HG02678 (cell line): Measurements from ENCODE around the gene PPM1K.

Source experiments
- ATAC-seq: cut with Tn5 transposase; IDR thresholded peaks from one replicate; pipeline ENCODE4 v1.9.1; 2021; ENCODE audit warnings: mild to moderate bottlenecking, moderate library complexity; ENCODE audit not compliant: unreplicated experiment

PPM1K gene

DNA sequence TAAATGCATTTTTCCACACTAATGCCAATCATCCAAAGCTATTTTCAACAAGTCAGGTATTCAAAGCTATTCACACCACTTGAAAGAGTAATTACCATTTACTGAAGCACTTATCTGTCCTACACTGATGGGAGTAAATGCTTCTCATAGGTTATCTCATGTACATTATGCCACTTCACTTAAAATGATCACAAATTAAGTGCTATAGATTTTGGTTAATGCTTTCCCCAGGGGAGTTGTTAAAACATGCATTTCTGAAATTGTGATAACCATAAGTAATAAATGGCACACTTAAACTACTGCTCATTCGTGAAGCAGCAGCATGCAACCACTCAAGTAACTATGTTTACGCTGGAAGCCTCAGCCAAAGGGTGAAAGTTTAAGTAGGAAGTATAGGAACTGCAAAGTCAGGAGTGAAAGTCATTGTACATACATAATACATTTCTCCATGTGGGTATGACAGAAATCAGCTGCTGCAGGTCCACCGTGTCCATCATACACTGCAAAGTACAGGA is 6.6 kb downstream of the PPM1K start:
- ATAC-seq, result no peak

DNA sequence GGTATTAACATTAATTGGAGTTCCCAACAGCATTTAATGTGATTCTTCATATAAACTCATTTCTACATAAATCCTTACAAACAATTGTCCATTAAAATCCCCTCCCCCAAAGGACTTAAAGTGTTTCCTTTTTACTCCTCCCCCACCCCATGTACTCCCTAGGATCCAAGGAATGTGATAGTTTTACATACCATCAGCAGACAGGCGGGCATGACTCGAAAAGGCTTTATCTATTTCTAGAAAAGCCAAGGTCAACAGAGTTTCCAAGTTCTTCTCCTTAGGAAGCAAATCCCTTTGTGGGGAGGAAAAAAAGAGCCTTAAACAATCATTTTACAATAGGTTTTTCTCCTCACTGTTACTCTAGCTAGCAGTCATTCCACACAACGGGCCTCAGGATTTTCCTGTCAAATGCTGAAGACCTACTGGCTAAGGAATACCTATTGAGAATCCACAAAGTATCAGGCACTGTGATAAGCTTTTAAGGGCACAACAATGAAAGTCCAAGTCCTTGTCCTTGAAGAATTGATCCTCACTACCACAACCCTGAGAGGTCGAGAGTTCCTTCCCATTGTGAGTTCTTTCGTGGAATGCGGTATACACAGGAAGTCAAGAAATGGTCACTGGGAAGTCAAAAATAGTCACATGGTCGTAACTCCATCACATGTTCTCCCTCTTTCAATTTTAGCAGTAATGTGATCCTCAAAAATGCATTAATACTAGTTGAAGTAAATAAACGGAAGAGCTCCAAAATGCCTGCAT is 7.2 kb downstream of the PPM1K start:
- no peak for ATAC-seq

DNA sequence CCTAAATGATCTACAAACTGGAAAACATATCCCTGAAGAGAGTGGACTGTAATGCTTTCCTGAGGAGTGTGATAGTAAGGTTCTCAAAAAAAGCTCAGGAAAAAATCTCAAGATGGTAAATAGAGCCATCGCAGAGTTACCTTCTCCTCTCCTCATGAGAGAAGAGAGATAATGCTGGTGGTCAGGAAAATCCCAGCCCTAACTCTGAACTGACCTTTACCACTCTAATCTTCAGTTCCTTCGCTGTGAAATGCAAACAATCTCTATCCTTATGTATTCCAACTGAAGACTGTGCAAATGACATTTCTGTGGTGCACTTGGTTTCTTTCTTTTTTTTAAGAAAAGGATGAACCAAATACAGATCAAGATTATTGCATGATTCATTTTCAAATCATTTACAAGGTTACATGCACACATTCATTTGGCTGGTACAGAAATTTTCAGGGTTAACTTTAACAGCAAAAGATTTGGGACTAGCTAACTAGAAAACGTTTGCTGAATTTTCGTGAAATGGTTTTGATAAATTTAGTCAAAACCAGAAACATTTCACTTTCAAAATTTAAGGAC is 8.3 kb downstream of the PPM1K start:
- no peak for ATAC-seq

DNA sequence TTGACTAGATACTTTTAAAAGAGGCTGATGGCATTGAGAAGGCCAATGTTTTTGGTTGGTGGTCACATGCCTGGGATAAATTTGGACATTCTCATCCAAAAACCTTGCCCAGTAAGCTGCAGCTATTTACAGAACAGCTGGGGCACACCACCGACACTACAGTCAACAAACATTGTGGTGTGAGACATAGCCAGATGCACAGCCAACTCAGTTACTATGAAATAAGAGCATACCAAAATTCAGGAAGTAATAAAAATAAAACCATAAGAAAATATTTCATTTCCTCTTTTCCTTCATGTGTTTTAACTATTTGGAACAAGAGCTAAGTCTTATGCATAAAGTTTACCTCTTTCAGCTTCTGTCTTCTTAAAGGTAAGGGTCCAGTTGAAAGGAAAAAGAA is 8.8 kb downstream of the PPM1K start:
- peak; percentile 72 for ATAC-seq

DNA sequence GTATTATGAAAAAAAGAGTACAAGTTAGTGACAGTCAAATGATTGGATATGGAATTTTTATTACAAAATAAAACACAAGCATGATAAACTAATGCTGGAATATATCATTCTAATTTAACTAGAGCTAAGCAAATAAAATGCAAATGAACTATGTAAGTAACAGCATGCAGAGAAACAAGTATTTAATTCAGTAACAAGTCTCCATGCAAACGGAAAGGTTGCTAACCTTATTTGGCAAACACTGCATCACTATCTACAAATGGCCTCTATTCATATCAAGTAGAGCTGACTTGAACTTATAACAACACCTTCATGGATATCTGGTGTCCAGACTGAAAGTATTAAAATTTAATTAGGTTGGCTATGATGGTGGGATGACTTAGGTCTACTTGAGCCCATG is 15.4 kb downstream of the PPM1K start:
- ATAC-seq, result no peak

DNA sequence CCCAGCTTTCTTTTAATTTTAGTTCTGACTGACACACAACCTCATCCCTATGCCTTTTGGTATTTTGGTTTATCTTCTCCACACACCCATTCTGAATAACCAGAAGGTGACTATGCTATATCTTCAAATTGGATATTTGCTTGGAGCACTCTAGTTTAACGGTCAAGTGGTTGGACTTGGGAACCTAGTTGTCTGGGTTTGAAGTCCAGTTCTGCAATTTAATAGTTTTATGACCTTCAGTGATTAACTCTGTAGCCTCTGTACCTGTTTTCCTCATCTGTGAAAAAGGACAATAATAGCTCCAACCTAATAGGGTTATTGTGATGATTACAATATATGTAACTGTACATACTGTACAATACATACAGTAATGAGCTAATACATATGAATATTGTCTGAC is 20.0 kb downstream of the PPM1K start:
- no peak for ATAC-seq

DNA sequence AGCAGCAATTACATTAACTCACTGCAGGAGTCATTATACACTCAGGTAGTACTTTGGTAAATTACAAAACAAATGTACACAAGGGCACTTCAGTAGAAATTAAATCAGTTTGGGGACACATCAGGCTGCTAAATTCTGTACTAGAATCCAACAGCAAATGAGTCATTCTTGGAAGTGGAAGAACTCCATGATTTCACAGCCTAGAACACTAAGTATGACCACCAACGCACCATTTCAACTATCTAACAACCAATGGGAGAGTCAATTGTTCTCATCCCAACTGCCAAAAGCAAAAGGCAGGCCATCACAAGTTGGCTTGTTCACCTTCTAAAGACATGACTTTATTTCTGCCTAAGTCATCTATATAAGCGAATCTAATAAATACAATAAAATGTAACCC is 26.6 kb downstream of the PPM1K start:
- no peak for ATAC-seq

DNA sequence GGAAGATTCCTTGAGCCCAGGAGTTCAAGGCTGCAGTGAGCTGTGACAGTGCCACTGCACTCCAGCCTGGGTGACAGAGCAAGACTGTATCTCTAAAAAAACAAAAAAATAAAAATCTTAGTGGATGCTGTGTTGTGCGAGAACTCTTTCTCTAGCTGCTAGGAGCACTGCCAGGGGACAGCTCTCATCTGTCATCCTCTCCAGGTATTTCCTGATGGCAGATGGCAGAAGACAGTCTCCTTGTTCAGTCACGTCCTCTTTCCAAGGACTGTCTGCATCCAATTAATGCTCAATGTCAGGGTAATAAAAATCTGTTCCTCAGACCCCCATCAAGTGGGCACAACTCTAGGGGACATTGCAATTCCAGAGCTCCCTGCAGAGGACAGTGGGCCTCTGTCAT is 29.2 kb downstream of the PPM1K start:
- no peak for ATAC-seq

DNA sequence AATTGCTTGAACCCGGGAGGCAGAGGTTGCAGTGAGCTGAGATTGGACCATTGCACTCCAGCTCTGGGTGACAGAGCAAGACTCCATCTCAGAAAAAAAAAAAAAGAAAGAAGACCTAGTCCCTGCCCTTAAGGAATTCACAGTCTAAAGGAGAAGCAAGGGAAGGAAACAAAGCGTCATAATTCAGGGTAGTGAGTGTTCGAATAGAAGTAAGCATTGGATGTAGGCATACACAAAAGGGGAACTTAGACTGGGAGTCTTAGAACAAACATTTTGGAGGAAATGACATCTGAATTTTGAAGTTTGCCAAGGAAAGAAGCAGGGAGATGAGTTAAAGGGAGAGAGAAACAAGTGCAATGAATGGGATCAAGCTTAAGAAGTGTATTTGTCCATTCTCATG is 32.4 kb downstream of the PPM1K start:
- ATAC-seq, result no peak

DNA sequence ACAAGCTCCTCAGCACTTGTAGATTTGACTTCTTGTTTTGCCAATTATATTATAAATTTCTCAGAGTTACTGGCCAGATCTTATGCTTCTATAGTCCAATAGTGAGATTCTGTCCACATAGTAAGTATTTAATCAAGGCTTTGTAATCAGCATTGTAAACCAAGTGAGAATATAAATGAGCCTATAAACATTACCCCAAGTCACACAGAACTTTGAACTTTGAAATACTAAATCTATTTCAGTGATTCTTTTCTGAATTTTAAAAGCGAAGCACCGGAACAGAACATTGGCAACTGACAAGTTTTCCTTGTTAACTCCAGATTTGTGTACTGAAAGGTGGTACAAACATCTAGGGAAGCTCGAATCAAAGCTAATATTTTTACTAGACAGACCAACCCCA is 37.2 kb downstream of the PPM1K start:
- no peak for ATAC-seq

DNA sequence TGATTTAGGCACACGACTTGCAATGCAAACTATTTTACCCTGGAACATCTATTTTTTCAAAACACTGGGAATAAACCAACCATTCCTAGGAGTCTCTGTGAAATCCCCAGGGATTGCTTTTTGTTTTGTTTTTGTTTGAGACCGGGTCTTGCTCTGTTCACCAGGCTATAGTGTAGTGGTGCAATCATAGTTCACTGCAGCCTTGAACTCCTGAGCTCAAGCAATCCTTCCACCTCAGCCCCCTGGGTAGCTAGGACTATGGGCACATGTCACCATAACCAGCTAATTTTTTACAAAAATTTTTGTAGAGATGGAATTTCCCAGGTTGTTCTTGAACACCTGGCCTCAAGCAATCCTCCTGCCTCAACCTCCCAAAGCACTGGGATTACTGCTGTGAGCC is 37.8 kb downstream of the PPM1K start:
- no peak for ATAC-seq

DNA sequence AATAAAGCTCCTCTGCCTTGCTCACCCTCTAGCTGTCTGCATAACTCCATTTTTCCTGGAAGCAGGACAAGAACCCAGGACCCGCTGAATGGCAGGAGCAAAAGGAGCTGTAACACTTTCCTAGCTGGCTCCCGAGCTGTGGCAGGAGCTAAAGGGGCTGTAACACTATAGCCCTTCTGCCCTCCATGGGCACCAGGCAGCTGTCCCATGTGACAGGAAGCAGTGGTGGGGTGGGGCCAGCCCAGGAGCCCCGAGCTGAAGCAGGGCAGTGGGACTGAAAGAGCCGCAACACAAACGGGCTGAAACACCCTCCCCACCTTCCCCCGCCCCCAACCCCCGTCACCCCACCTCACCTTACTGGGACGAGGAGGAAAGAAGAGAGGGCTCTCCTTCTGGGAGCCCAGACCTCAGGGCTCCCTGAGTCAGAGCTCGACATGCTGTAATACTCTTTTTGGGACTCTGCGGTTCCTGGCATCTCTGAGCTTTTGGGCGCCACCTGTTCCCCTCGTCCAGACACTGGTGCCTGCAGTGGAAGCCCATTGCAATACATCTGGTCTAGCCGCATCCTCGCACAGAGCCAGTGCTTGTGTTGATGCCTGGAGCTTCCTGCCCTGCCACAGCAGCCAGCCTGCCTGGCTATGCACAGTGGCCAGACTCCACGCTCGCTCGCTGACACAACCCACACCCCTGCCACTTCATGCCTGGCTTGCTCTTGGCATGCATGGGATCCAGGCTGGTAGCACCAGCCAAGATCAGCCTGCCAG is 39.4 kb downstream of the PPM1K start:
- peak; percentile 91 for ATAC-seq

DNA sequence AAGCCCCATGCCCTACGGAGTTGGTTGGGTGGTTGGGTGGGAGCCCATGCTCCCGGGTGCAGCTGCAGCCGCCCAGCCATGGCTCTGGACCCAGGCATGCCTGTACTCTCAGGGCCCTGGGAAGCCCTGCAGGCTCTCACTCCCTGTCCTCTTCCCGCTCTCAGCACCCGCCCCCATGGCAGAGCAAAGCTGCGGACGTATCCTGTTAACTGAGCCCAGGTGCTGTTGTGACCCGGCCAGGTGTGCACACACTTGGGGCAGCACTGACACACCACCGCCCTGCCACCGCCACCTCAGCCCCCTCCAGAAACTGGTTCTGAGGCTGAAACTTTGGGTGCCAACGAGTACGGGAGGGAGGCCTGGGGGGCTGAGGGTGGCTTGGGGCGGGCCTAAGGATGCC is 40.3 kb downstream of the PPM1K start:
- ATAC-seq, result no peak

DNA sequence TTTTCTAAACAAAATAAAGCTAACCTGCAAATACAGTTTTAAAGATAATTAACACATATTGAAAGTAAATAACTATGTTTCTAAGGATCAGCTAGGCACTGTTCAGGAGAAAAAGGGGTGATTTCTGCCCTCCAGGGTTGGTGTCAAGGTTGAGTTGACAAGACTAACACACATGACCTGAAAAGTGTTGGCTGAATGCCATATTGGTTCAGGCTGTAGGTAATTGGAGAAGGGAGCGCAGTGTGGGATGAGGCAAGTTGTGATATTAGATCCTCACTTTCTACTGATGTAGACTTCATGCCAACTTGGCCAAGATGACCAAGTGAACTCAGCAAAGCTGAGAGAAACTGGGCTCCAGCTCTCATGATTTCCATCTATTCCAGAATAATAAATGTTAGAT is 42.2 kb downstream of the PPM1K start:
- ATAC-seq, result no peak

DNA sequence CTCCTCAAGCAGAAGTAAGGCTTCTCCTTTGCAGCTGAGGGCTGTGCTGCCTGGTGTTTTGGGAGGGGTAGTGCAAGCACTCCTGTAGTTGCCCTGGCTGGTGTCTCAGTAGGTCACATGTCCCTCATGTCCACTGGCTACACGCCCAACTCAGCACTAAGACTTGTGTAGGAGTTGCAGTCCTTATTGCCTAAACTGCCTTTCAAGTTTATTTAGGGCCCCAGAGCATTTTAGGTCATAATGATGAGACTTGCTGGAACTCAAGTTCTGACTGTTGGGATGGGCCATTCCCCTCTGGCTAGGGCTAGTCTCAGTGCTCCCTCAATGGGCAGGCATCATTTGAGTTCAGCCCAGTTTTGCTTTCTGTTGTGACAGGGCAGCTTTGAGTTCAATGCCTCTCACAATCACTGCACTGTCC is 44.1 kb downstream of the PPM1K start:
- no peak for ATAC-seq

DNA sequence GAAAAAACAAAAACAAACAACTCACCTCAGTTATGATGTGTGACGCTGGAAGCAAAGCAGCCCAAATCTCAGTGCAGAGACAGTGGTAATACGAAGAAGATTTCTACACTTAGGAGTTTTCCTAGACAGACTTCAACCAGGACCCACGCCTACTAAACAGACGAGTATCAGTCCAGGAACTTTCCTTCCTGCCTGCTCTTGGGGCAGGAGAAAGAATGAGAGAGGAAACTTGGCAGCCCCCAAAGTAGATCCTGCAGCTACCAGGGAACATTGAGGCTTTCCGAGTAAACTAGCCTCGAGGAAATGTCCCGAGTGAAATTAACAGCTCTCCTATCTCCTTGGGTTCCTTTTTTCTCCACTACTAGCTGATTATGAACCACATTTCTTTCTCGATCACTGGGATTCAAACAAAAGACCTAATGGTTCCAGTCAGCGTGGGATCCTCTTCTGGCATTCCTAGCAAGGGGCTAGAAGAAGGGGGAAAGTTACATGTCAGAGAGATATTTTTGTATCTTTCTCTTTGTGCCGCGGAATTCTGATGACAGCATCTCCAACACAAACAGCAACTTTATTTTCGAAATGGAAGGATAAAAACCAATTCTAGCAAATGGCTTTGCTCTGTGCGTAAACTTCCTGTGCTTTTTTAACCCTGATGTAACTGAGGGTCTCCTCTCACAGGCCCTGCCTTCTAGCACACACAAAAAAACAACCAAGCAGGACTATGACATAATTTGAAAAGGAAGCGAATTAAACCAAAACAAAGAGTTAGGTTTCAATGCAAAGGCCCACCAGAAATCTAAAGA is 53.2 kb downstream of the PPM1K start:
- no peak for ATAC-seq

DNA sequence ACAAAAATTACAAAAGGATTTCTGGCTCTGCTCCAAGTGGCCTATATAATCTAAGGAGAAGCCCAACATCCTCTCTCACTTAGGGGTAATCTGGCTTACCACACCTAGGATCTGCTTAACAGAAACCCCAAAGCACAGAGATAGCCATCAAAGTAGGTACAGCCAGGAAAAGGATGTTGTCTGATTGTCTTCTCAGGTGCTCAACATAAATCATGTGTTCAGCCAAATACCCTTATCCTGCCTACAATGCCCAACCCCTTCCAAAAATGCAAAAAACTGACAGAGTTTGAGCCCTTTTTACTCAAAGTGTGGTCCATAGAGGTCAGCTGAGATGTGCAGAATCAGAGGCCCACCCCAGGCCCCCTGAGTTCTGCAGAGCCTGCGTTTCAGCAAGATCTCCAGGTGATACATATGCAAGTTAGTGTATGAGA is 53.9 kb downstream of the PPM1K start:
- ATAC-seq, result no peak

DNA sequence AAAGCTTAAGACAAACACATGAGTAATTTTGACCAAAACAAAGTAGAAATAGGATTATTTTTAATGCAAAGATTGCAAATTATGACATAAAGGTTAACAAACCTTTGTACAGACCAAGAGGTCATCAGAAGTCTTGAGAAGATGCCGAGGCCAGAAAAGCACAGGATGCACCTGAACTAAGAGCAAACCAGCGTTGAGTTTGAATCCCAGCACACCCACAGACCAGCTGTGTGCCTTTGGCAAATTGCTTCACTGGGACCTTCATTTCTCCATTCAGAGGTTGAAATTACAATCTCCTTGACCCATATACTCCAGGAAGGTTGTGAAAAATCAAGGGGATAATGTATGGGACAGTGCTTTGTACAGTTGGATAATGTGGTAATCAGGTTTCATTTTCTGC is 56.6 kb downstream of the PPM1K start:
- ATAC-seq, result no peak

DNA sequence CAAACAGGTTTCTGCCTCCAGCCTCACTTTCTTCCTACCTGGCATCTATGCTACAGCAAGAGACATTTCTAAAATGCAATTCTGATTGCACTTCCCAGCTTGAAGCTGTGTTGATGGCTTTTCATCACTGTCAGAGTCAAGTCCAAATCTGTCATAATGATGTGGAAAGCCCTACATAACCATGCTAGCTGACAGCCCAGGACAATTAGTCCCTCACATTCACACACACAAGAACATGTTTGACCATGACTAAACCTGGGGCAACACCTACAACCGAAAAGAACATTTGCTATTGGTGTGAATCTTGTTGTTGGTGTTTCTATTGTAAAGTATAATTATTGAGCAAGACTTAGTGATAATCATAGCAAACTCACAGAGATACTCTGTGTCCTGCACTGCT is 58.2 kb downstream of the PPM1K start:
- ATAC-seq, result no peak

DNA sequence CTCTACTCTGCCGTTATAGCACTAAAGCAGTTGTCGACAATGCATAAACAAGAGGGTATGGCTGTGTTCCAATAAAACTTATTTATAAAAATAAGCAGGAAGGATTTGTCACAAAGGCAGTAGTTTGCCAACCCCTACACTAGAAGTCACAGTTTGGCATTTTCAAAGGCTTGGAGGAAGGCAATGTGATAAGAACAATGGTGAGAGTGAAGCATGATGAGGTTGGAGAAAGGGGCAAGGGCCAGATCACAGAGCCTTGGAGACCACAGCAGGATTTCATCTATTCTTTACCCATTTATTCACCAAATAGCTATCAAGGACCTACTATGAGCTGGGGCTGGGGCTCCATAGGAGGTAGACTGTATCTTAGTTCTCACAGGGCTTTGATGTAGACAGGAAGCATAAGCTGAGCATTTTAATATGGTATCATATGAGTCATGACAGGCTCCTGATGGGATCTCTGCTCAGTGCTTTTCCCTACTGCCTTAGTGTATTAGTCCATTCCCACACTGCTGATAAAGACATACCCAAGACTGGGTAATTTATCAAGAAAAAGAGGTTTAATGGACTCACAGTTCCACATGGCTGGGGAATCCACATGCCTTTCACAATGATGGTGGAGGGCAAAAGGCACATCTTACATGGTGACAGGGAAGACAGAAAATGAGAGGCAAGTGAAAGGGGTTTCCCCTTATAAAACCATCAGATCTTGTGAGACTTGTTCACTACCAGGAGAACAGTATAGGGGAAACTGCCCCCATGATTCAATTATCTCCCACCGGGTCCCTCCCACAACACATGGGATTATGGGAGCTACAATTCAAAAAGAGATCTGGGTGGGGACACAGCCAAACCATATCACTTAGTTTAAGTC is 58.9 kb downstream of the PPM1K start:
- no peak for ATAC-seq
